GM12891 (cell line): ENCODE measurements around the gene AKAP8.
"Not testable (repeated sequence)": the region's sequence is repeated elsewhere in the genome, so short reads cannot be mapped to it uniquely, and the experiment has no call there.

Source experiments
- DNase-seq: peaks from one replicate; pipeline ENCODE4 v3.0.0; 2011; ENCODE audit warnings: low spot score; ENCODE audit not compliant: insufficient read length
- FAIRE-seq: peaks from 2 replicates; lab custom pipeline; 2011; peaks lifted over from hg19 to GRCh38; lab: Jason Lieb, UNC
- PAX5 ChIP-seq: IDR thresholded peaks from 2 replicates; pipeline ENCODE4 v1.6.1; 2011; ENCODE audit warnings: low read length, moderate library complexity, mild to moderate bottlenecking; ENCODE audit not compliant: insufficient read depth, severe bottlenecking
- POLR2A ChIP-seq: IDR thresholded peaks from 2 replicates; pipeline ENCODE4 v1.6.1; 2011; ENCODE audit warnings: low read depth, low read length, control low read depth
- POLR2AphosphoS5 ChIP-seq: IDR thresholded peaks from 2 replicates; pipeline ENCODE4 v1.6.1; 2011; ENCODE audit warnings: low read depth, low read length, control low read depth
- POU2F2 ChIP-seq: IDR thresholded peaks from 2 replicates; pipeline ENCODE4 v1.6.1; 2011; ENCODE audit warnings: low read depth, mild to moderate bottlenecking, control low read depth, low read length, moderate library complexity
- SPI1 ChIP-seq: IDR thresholded peaks from 2 replicates; pipeline ENCODE4 v1.6.1; 2011; ENCODE audit warnings: low read depth, low read length, control low read depth
- TAF1 ChIP-seq: IDR thresholded peaks from 2 replicates; pipeline ENCODE4 v1.6.1; 2011; ENCODE audit warnings: low read depth, low read length, control low read depth

The AKAP8 gene

DNA sequence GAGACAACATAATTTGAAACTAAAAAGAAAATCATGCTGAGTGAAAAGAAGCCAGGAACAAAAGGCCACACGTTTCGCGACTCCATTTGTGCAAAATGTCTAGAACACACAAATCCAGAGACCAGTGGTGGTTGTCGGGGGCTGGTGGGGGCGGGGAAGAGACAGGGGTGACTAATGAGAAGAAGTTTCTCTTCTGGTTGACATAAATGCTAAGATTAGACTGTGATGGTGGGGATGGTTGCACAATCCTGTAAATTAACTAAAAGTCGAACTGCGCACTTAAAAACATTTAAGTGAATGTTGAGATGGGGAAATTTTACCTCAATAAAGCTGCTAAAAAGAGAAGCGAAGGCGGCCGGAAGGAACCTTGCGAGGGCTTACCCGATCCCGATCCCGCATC lies 7.1 kb downstream of the AKAP8 start:
- DNase-seq, result no peak
- TF ChIP-seq POLR2A, result no peak
- TF ChIP-seq POLR2AphosphoS5, result no peak
- TF ChIP-seq POU2F2, result no peak
- TF ChIP-seq TAF1, result no peak
- TF ChIP-seq SPI1, result no peak
- no peak for TF ChIP-seq PAX5
- FAIRE-seq, result no peak

DNA sequence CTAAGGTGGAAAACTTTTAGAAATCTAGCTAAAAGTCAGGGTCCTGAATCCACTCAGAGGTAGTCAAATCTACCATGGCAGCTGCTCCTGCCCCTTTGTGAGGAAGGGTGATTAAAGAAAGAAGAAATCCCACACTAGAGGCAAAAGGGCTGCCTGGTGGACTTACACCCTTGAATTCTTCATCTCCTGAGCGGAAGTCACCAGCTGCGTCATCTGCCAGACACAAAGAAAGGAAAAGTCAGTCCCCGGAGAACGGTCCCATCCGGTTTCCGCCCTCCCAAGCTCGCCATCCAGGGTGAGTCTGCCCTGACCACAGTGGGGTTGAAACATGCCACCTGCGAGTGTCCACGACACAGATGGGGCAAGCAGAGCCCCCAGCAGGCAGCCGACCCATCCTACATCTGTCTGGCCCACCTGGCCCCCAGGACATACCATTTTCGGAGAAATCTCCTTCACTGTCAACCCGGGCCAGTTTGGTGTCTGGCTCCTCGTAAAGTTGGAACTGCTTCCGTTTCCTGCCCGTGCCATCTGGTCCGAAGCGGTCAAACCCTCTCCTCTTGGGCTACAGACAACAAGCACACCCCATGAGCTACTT lies 7.7 kb downstream of the AKAP8 start:
- no peak for FAIRE-seq
- TF ChIP-seq PAX5, result no peak
- no peak for TF ChIP-seq POLR2AphosphoS5
- no peak for TF ChIP-seq POU2F2
- no peak for TF ChIP-seq TAF1
- TF ChIP-seq POLR2A, result no peak
- no peak for TF ChIP-seq SPI1
- no peak for DNase-seq

DNA sequence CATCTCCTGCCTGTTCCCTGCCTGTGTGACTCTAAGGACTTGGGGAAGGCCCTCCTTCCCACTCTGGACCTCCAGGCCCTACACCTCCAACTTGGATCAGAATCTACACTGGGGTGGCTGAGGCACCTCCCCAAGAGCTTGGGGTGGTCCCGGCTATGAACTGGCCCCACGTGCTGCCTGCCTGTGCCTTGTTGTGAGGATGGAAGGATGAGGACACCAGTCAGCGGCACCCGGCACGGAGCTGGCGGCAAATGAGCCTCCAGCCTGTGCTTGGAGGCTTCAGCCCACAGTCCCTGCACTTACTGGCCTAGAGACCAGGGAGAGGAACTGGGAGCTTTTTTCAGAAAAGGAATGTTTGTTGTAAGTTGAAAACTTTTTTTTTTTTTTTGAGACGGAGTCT lies 8.5 kb downstream of the AKAP8 start:
- TF ChIP-seq POLR2AphosphoS5 (no peak), SPI1 (no peak), POU2F2 (no peak), PAX5 (no peak), POLR2A (no peak), TAF1 (no peak)
- FAIRE-seq (no peak), DNase-seq (no peak)

DNA sequence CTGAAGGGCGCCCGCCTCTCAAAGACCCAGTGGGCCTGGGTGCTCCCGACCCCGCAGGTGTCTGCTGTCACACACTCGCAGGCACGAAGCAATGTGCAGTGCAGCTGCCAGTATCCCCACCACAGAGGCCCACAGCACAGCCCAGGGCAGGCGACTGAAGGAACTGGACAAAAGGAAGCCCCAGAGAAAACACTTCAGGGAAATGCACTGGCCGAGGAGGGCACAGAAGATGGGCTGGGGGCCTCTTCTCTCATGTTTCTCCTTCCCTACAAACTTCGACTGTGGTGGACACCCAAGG lies 10.0 kb downstream of the AKAP8 start:
- FAIRE-seq, result no peak
- no peak for DNase-seq
- no peak for TF ChIP-seq POU2F2
- TF ChIP-seq SPI1, result no peak
- TF ChIP-seq POLR2A, result 0 out of 2 replicates have a peak, but pooled peaks have one; percentile 5

DNA sequence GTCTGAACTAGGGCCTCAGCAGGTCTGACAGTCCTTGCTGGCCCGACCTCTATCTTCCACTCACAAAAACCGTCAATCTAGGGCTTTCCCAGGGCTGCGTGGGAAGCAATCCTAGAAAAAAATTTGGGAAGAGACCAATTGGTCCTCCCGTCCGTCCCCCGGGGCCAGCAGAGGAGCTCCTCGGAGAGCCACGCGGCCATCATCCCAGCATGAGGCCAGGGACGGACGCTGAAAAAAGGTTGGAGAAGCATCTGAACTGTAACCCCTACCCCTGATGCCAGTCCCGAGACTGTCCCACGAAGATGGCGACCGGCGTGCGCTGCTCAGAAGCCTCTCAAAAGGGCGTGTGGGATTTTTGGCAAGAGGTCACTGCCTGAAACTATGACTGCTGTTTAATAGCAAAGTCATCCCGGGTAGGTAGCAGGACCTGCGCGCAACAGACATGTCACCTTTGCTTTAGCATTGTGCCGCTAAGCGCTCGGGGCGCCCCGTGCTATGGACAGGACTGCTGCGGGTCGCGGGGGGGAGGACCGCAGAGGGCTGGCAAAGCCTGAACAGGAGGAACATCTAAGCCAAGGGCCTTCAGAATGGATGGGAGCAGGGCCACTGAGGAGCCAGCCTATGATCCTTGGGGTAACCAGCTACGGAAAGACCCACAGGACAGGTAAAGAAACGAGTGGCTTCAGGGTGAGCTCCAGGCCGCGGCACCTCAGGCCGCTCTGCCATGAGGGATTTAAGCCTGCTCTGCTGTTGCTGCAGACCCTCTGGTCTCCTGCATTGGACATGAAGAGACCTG lies 10.6 kb downstream of the AKAP8 start:
- DNase-seq (no peak), FAIRE-seq (no peak)
- TF ChIP-seq POLR2A, result 0 out of 2 replicates have a peak, but pooled peaks have one; percentile 10
- no peak for TF ChIP-seq POLR2AphosphoS5
- no peak for TF ChIP-seq SPI1

DNA sequence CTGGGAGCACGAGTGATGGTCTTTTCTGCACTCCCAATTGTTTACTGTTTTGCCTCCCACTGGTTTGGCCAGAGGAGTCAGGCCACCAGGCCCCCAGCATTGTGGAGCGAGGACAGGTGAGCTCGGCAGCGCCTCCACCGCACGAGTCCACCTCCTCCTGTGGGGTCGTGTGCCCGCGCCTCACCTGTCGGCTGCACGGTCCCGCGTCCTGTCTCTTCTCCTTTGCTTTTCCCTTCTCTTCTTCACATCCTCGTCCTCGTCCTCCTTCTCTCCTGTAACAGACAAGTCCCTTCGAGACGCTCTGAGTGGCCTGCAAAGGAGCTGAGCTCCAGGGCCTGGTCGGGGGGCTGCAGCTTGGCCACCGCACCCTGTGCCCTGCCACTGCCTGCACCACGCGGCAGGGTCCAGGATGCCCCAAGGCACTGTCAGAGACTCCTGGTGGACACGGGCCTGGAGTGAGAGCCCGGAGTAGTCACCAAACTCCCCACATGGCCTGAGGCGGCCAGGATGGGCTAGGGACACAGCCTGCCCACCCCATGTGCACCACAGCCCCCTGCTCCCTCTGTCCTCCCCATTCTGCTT lies 11.4 kb downstream of the AKAP8 start:
- FAIRE-seq, result no peak
- no peak for TF ChIP-seq SPI1
- no peak for TF ChIP-seq POU2F2
- no peak for TF ChIP-seq POLR2A
- TF ChIP-seq TAF1, result no peak
- no peak for TF ChIP-seq PAX5
- TF ChIP-seq POLR2AphosphoS5, result no peak
- DNase-seq, result no peak

DNA sequence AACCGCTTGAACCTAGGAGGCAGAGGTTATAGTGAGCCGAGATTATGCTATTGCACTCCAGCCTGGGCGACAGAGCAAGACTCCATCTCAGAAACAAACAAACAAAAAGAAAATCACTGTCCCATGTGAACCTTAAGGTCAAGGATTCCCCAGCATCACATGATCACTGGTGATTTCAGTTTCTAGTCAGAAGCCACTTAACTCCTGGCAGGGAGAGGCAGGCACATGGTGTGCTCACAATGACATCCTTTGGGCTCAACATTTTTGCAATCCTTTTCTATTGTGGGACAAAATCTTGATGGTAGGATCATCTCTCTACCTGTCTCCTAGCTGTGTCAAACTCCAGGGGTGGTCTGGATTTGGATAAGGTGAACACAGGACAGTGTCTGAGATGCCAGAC lies 12.1 kb downstream of the AKAP8 start:
- TF ChIP-seq POU2F2 (no peak), POLR2A (no peak), TAF1 (no peak), POLR2AphosphoS5 (no peak), SPI1 (no peak), PAX5 (no peak)
- FAIRE-seq (no peak), DNase-seq (no peak)

DNA sequence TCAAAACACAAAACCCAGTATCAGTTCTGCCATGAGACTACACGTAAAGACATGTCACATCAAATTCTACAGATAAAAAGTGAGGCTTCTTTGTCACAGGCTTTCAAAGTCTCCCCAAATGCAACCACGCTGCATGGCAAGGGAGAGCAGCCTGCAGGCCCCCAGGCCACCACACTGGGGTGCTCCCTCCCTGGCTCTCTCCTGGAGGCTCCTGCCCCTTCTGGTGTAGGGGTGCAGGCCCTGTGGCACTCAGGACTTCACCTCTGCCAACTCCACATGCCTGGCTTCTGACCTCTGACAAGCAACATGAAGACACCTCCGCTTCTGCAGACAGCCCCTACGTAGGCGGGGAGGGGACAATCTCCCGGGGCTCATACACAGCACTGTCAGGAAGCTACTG lies 14.3 kb downstream of the AKAP8 start:
- FAIRE-seq, result no peak
- TF ChIP-seq PAX5 (no peak), POLR2AphosphoS5 (0 out of 2 replicates have a peak, but pooled peaks have one; percentile 36), POLR2A (no peak), SPI1 (no peak), POU2F2 (no peak)

DNA sequence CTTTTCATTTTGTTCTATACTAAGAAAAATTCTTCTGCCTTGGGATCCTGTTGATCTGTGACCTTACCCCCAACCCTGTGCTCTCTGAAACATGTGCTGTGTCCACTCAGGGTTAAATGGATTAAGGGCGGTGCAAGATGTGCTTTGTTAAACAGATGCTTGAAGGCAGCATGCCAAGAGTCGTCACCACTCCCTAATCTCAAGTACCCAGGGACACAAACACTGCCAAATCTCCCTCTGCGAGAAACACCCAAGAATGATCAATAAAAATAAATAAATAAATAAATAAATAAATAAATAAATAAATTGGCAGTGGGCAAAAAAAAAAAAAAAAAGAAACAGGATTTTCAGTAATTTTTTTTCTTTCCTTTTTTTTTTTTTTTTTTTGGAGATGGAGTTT lies 15.8 kb downstream of the AKAP8 start:
- not testable (repeated sequence) for DNase-seq, FAIRE-seq

More for the DNA sequence above, 14.3 kb downstream of the AKAP8 start:
- no peak for DNase-seq

DNA sequence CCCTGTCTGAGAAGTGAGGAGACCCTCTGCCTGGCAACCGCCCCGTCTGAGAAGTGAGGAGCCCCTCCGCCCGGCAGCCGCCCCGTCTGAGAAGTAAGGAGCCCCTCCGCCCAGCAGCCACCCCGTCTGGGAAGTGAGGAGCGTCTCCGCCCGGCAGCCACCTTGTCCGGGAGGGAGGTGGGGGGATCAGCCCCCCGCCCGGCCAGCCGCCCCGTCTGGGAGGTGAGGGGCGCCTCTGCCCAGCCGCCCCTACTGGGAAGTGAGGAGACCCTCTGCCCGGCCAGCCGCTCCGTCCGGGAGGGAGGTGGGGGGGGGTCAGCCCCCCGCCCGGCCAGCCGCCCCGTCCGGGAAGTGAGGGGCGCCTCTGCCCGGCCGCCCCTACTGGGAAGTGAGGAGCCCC lies 16.5 kb downstream of the AKAP8 start:
- not testable (repeated sequence) for FAIRE-seq

DNA sequence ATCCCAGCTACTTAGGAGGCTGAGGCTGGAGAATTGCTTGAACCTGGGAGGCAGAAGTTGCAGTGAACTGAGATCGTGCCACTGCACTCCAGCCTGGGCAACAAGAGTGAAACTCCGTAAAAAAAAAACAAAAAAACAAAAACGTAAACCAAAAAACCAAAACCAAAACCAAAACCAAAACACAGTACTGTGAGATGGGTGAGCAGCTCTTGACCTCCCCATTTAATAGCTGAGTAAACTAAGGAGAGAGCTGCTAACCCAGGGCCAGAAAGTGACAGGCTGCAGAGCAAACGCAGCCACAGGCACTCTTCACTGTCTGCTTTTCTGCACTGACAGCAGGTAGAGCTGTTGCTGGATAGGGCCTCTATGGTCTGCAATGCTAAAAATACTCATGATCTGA lies 19.6 kb downstream of the AKAP8 start:
- FAIRE-seq, result not testable (repeated sequence)

More for the DNA sequence above, 16.5 kb downstream of the AKAP8 start:
- not testable (repeated sequence) for DNase-seq

More for the DNA sequence above, 19.6 kb downstream of the AKAP8 start:
- DNase-seq, result not testable (repeated sequence)
